Stomach (tissue), 9 donors: ENCODE data around the gene DMWD. TPM values are rescaled to one million over a fixed set of nuclear protein-coding genes. Genes with fewer than 3 reads are reported as not detected.

Source experiments
- DNase-seq, 2 donors: peaks; one replicate each; pipeline versions ENCODE4 v3.0.0 to v3.0.0-alpha.2; 2013 to 2019
- H3K27ac ChIP-seq, 5 donors: fragments of 200-600 bp in 4 of 5; sonication (generic) in 4 of 5; one replicate each; pipeline ENCODE4 v1.5.1; 2013 to 2019; ENCODE audit warnings: mild to moderate bottlenecking in 1 of 5, moderate library complexity in 1 of 5
- H3K27me3 ChIP-seq, 3 donors: fragments of 200-600 bp; sonication (generic); one replicate each; pipeline ENCODE4 v1.5.1; 2017 to 2019; ENCODE audit warnings: mixed run types in 1 of 3
- H3K36me3 ChIP-seq, 4 donors: fragments of 200-600 bp; sonication (generic); 1 replicate in 3 of 4; 2 replicates in 1 of 4; pipeline ENCODE4 v1.5.1; 2016 to 2019
- H3K4me1 ChIP-seq, 4 donors: fragments of 200-600 bp; sonication (generic); one replicate each; pipeline ENCODE4 v1.5.1; 2016 to 2019
- H3K4me3 ChIP-seq, 4 donors: fragments of 200-600 bp; sonication (generic) in 3 of 4; one replicate each; pipeline ENCODE4 v1.5.1; 2016 to 2019; ENCODE audit warnings: mild to moderate bottlenecking in 1 of 4
- H3K9me3 ChIP-seq, 4 donors: fragments of 200-600 bp; sonication (generic); one replicate each; pipeline ENCODE4 v1.5.1; 2016 to 2019
- CTCF ChIP-seq, 7 experiments: fragments of 450-650 bp in 4 of 7; fragments of 200-600 bp in 3 of 7; sonication (generic) in 3 of 7; IDR thresholded peaks; one replicate each; pipeline ENCODE4 v1.5.1; 2016 to 2019; ENCODE audit warnings: antibody characterized with exemption in 7 of 7, control low read depth in 2 of 7, mild to moderate bottlenecking in 1 of 7
- EP300 ChIP-seq: sonication (generic); formaldehyde crosslinking; IDR thresholded peaks from one replicate; pipeline ENCODE4 v1.6.1; 2017; ENCODE audit warnings: antibody characterized with exemption
- POLR2A ChIP-seq, 4 donors: fragments of 450-650 bp; IDR thresholded peaks; one replicate each; pipeline ENCODE4 v1.6.1; 2016; ENCODE audit warnings: antibody characterized with exemption in 4 of 4, control low read depth in 2 of 4, mild to moderate bottlenecking in 1 of 4, moderate library complexity in 1 of 4
- POLR2AphosphoS5 ChIP-seq, 3 donors: sonication (generic); formaldehyde crosslinking; IDR thresholded peaks; one replicate each; pipeline ENCODE4 v1.6.1; 2016; ENCODE audit warnings: antibody characterized with exemption in 3 of 3
- WGBS, 5 donors: extraction: QIAGEN DNeasy Blood & Tissue Kit in 3 of 5; methylation state at CpG; one replicate each; pipeline versions ENCODE4 v1.1.5 to v1.1.7; 2013 to 2018; 5-methylcytosine and 5-hydroxymethylcytosine counted together
- intact Hi-C: fragments of 100-400 bp; cut with DNase I; formaldehyde crosslinking; loops from one replicate; pipeline ENCODE4 v1.15.1; 2023; ENCODE audit warnings: low total_unique reads
- polyA plus RNA-seq, 3 donors: library from polyadenylated mRNA; stranded (reverse); fragments of 200-250 nt; gene quantifications; one replicate each; pipeline ENCODE4 v1.2.3, GENCODE V29; 2013
- total RNA-seq, 5 donors: library from RNA; depleted of rRNA; stranded (reverse); fragments of >200 nt; gene quantifications; one replicate each; pipeline versions ENCODE4 v1.1.0 to v1.2.3, GENCODE V29; 2014 to 2016
- donor health status: healthy with polysubstance abuse.
- donor health status: Bipolar disorder and iron deficiency.
- donor health status: healthy.

The DMWD gene
- total and polyA plus RNA-seq, 8 donors = 5.3 to 52.1 (median 17.2) TPM

GRCh38 chr19:45798995-45799517 lies 6.4 kb upstream of the DMWD start:
- peak; percentile 63 to 87 for DNase-seq
- WGBS, 5 donors = 5 to 9% (median 6%) methylated on average over 10 of the region's 10 CpGs

DNA sequence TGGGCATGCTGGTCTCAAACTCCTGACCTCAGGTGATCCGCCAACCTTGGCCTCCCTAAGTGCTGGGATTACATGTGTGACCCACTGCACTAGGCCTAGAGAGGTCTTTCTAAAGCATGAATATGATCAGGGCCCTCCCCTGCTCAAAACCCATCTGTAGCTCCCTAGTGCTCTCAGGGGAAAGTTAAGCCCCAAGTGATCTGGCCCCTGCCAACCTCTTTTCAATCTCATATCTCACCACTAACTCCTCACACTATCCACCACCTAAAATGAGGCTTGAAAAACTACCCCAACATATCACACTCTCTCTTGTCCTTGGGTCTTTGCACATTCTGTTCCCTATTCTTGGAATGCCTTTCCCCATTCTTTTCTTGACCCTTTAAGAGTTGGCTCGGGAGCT lies 2.0 kb upstream of the DMWD start:
- no peak overlapping the region for H3K4me3 ChIP-seq
- no peak for TF ChIP-seq CTCF (IDR thresholded peaks at IDR 0.05)
- no peak for TF ChIP-seq POLR2A (IDR thresholded peaks at IDR 0.05)
- no peak for TF ChIP-seq POLR2AphosphoS5 (IDR thresholded peaks at IDR 0.05)
- no peak for TF ChIP-seq EP300
- H3K9me3 ChIP-seq = no peaks in the 10 kb centered on the region
- intact Hi-C loops = no loop called here
- peaks cover 0 to 15% (median 0%) of the 10 kb centered on the region in 3 donors for H3K27me3 ChIP-seq
- WGBS, 5 donors = 78 to 92% (median 82%) methylated on average over 2 of the region's 2 CpGs
- no peak for DNase-seq
- H3K4me1 ChIP-seq = peaks cover 17 to 39% (median 33%) of the 10 kb centered on the region in 4 donors
- H3K27ac ChIP-seq = no peak overlapping the region
- H3K36me3 ChIP-seq = peaks cover 10 to 14% (median 13%) of the 10 kb centered on the region in 4 donors

More at GRCh38 chr19:45798995-45799517, 6.4 kb upstream of the DMWD start:
- H3K27ac ChIP-seq = no peak overlapping the region
- H3K9me3 ChIP-seq = no peaks in the 10 kb centered on the region
- no peak overlapping the region for H3K4me3 ChIP-seq
- H3K36me3 ChIP-seq = no peaks in the 10 kb centered on the region
- peaks cover 0 to 42% (median 0%) of the 10 kb centered on the region in 3 donors for H3K27me3 ChIP-seq
- peaks cover 0 to 15% (median 8%) of the 10 kb centered on the region in 4 donors for H3K4me1 ChIP-seq
- intact Hi-C loops = no loop called here
- TF ChIP-seq CTCF (IDR thresholded peaks at IDR 0.05) = peak in 5 of 7 experiments; percentile 86 to 94 (median 93)
- no peak for TF ChIP-seq POLR2A (IDR thresholded peaks at IDR 0.05)
- TF ChIP-seq POLR2AphosphoS5 (IDR thresholded peaks at IDR 0.05) = peak in 2 of 3 donors; percentile 31 to 56
- TF ChIP-seq EP300 = no peak

- no peak for TF ChIP-seq POLR2AphosphoS5 (IDR thresholded peaks at IDR 0.05)
- no peak for TF ChIP-seq EP300
- TF ChIP-seq CTCF (IDR thresholded peaks at IDR 0.05) = no peak
- no peak for TF ChIP-seq POLR2A (IDR thresholded peaks at IDR 0.05)
- intact Hi-C loops = no loop called here
- Histone ChIP-seq H3K27ac (no peak overlapping the region), H3K4me3 (no peak overlapping the region), H3K4me1 (peaks cover 17 to 34% (median 27%) of the 10 kb centered on the region in 4 donors), H3K36me3 (peaks cover 18 to 21% (median 20%) of the 10 kb centered on the region in 4 donors), H3K9me3 (no peaks in the 10 kb centered on the region), H3K27me3 (peaks cover 0 to 22% (median 0%) of the 10 kb centered on the region in 3 donors)
- peak in 1 of 2 donors; percentile 16 for DNase-seq
- 42 to 66% (median 50%) methylated on average over 6 of the region's 6 CpGs for WGBS, 5 donors
Measured at GRCh38 chr19:45793876-45794275, 1.2 kb upstream of the DMWD start.

GRCh38 chr19:45793178-45793564 lies 526 bp upstream of the DMWD start:
- H3K27me3 ChIP-seq = peaks cover 0 to 27% (median 0%) of the 10 kb centered on the region in 3 donors
- H3K4me1 ChIP-seq = peaks cover 17 to 30% (median 22%) of the 10 kb centered on the region in 4 donors
- H3K4me3 ChIP-seq = peak overlapping the region in 1 of 4 donors; percentile 83
- DNase-seq = no peak
- intact Hi-C loops = no loop called here
- WGBS, 5 donors = 29 to 43% (median 35%) methylated on average over 3 of the region's 3 CpGs
- TF ChIP-seq CTCF (IDR thresholded peaks at IDR 0.05) = no peak
- no peaks in the 10 kb centered on the region for H3K9me3 ChIP-seq
- H3K27ac ChIP-seq = peak overlapping the region in 4 of 5 donors; percentile 28 to 86 (median 52)
- peaks cover 25 to 28% (median 27%) of the 10 kb centered on the region in 4 donors for H3K36me3 ChIP-seq
